ENCODE data around the gene TNIP2. TPM values are rescaled to one million over a fixed set of nuclear protein-coding genes. Genes with fewer than 3 reads are reported as not detected.

TNIP2 gene
- total RNA-seq, 1 donor, result 31.5 TPM

DNA sequence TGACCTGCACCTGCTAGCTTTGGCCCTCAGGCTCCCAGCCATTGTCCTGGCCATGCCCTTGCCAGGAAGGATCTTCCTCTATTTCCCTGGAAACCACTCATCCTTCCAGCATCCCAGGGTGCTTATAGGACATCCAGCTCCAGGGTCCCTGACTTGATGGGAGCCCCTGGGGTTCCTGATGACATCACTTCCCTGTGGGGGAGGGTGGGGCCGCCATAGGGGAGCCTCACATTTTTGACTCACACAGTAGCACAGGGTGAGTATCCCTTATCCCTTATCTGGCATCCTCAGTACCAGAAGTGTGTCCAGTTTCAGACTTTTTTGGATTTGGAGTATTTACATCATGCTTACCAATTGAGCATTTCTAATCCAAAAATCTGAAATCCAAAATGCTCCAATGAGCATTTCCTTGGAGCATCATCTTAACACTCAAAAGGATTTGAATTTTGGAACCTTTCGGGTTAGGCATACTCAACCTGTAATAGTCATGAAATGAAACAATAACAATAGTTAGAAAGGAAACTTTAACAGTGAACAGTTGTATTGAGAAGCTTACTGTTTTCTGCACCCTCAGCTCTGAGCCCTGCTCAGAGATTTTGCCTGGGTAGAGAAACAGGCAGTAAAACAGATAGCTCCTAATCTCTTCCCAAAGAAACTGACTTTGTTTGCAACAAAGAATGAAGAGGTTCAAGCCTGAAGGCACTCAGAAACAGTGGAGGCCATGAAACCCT, 22.1 kb downstream of the TNIP2 start:
- TF ChIP-seq CTCF (IDR thresholded peaks at IDR 0.05; ENCODE audit: insufficient read depth, low read length), result no peak
- DNase-seq (ENCODE audit: low read depth), result no peak
- H3K4me3 ChIP-seq (ENCODE audit: low read depth, low read length), result no peak overlapping the region

DNA sequence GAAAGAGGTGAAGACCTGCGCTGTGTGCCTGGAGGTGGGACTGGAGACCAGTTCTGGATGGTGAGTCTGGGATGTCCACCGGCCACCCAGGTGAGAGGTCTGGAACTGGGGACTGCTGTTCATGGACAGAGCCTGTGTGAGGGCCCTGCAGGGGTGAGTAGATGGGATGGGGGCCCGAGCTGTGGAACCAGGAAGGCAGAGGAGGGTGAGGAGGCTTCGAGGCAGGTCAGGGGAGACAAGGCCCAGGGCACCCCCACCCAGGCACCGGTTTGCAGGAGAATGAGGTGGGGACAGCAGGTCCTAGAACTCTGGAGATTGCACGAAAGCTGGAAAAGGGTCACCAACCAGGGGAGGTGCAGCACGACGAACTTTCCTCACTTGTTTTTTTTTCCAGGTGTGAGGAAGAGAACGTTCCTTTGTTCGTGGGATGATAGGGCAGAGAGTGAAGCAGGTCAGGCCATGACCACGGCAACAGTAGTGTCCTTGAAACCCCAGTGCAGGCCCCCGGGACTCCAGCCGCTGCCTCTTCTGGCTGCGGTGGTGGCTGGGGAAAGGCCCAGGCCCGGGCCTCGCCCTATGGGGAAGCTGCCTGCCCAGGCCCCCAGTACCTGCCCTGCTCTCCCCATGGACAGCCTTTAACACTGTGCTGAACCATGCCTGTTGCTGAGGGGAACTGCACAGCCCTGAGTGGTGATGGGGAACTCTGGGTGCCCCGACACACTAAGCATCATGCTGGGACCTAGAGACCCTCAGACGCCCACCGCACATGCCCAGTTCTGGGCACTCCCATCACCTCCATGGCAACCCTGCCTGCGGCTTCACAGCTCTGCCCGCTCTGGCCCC, 22.9 kb downstream of the TNIP2 start:
- TF ChIP-seq CTCF (IDR thresholded peaks at IDR 0.05; ENCODE audit: insufficient read depth, low read length), result no peak
- no peak for DNase-seq (ENCODE audit: low read depth)
- H3K4me3 ChIP-seq (ENCODE audit: low read depth, low read length), result no peak overlapping the region

DNA sequence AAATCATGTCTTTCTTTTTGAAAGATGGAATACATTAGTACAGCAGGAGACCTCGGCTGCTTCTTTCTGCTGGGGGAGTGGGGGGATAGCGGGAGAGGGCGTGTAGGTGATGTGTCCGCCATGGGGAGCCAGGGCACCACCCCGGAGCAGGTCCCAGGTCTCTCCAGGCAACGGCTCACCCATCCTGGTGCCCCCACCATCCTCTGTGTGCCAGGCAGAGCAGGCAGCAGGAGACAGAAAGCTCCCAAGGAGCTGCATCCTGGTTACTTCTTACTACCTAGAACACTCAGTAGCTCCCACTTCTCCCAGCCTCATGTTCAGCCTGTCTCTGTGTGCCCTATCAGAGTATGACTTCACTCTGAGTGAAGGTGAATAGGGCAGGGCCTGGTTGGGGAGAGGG, 23.6 kb downstream of the TNIP2 start:
- TF ChIP-seq CTCF (IDR thresholded peaks at IDR 0.05; ENCODE audit: insufficient read depth, low read length), result no peak
- H3K4me3 ChIP-seq (ENCODE audit: low read depth, low read length), result no peak overlapping the region
- DNase-seq (ENCODE audit: low read depth), result no peak

DNA sequence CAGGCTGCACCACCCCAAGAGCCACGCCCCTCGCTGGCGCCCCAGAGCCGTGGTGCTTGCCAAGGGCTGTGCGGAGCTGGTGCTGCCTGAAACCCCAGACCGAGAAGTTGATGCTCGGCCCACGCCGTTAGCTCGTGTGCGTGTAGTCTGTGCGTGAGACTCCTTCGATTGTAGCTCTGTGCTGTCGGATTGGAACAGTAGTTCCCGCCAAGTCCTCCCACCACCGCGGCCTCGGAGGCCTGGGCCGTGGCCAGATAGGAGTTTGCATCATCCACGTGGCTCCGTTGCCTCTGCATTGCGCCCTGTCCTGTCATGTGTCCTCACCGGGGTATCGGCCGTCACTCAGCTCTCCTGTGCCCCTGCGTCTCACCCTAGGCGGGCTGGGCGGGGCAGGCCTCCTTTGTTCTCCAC, 24.2 kb downstream of the TNIP2 start:
- TF ChIP-seq CTCF (IDR thresholded peaks at IDR 0.05; ENCODE audit: insufficient read depth, low read length), result no peak
- no peak for DNase-seq (ENCODE audit: low read depth)

DNA sequence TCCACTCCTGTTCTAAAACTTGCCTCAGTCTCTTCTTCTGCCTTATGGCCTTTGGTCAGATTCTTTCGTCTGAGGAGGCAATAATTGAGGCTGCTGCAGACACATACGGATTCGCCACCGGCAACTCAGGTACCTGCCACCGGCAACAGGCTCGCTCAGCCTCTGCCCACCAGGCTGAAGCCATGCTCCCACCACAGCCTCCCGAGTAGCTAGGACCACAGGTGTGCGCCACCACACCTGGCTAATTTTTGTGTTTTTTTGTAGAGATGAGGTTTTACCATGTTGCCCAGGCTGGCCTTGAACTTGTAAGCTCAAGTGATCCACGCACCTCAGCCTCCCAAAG, 26.6 kb downstream of the TNIP2 start:
- DNase-seq (ENCODE audit: low read depth), result no peak
- TF ChIP-seq CTCF (IDR thresholded peaks at IDR 0.05; ENCODE audit: insufficient read depth, low read length), result no peak
- no peak overlapping the region for H3K4me3 ChIP-seq (ENCODE audit: low read depth, low read length)

More for the DNA sequence above, 24.2 kb downstream of the TNIP2 start:
- no peak overlapping the region for H3K4me3 ChIP-seq (ENCODE audit: low read depth, low read length)

- H3K4me3 ChIP-seq (ENCODE audit: low read depth, low read length), result no peak overlapping the region
- TF ChIP-seq CTCF (IDR thresholded peaks at IDR 0.05; ENCODE audit: insufficient read depth, low read length), result no peak
- DNase-seq (ENCODE audit: low read depth), result no peak
Measured at GRCh38 chr4:2728806-2729532, 27.2 kb downstream of the TNIP2 start.

Measured in fibroblast of the aortic adventitia (primary cell).